ENCODE results near the gene LOC101059915. TPM values are rescaled to one million over a fixed set of nuclear protein-coding genes. Genes with fewer than 3 reads are reported as not detected.
"Not testable (repeated sequence)": the region's sequence is repeated elsewhere in the genome, so short reads cannot be mapped to it uniquely, and the experiment has no call there.

The LOC101059915 gene

DNA sequence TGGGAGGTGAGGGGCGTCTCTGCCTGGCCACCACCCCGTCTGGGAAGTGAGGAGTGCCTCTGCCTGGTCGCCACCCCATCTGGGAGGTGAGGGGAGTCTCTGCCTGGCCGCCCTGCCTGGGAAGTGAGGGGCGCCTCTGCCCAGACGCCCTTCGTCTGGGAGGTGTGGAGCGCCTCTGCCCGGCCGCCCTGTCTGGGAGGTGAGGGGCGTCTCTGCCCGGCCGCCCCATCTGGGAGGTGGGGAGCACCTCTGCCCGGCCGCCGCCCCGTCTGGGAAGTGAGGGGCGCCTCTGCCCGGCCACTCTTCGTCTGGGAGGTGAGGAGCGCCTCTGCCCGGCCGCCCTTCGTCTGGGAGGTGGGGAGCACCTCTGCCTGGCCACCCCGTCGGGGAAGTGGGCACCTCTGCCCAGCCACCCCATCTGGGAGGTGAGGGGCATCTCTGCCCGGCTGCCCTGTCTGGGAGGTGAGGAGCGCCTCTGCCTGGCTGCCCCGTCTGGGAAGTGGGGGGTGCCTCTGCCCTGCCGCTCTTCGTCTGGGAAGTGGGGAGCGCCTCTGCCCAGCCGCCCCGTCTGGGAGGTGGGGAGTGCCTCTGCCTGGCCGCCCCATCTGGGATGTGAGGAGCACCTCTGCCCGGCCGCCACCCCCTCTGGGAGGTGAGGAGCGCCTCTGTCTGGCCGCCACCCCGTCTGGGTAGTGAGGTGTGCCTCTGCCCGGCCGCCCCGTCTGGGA is 8.9 kb downstream of the LOC101059915 start:
- DNase-seq, result not testable (repeated sequence)

DNA sequence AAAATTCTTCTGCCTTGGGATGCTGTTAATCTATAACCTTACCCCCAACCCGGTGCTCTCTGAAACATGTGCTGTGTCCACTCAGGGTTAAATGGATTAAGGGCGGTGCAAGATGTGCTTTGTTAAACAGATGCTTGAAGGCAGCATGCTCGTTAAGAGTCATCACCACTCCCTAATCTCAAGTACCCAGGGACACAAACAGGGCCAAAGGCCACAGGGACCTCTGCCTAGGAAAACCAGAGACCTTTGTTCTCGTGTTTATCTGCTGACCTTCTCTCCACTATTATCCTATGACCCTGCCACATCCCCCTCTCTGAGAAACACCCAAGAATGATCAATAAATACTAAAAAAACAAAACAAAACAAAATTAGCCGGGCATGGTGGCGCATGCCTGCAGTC is 9.8 kb downstream of the LOC101059915 start:
- DNase-seq, result not testable (repeated sequence)

- DNase-seq, result no peak
Measured at GRCh38 chrX:71679575-71680207, 12.3 kb downstream of the LOC101059915 start.

DNA sequence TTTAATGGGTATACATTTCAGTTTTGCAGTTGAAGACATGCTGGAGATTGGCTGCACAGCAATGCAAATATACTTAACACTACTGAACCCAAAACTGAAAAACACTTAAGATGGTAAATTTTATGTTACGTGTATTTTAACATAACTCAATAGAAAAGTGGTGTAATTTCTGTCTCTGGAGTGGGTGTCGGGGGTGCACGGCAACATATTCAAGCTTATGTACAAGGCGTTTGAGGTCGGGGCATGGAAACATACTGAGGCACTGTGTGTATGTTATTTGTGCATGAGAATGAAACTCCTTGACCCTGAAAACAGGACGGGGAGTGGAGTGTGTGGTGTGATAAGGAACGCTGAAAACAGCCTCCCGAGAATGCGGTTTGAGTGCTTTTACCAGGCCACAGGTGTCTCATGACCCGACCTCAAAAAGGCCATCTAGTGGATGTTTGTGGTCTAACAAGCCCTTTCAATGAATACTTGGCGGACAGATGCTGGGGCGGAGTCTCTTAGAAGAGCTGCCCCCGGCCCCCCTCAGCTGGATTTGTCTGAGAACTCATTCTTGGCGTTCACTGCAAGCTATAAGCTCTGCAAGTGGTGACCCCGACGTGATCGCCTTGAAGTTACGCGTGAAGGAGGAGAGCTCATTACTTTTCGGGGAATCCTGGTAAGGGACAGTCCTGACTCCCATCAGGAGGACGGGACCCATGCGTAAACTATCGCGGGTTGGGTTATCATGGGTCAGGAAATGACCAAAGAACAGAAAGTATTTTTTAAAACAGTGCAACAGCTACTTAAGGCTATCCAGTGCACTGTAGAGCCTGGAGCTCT is 29.5 kb downstream of the LOC101059915 start:
- not testable (repeated sequence) for DNase-seq

GRCh38 chrX:71697466-71698298 is 30.3 kb downstream of the LOC101059915 start:
- DNase-seq, result not testable (repeated sequence)

DNA sequence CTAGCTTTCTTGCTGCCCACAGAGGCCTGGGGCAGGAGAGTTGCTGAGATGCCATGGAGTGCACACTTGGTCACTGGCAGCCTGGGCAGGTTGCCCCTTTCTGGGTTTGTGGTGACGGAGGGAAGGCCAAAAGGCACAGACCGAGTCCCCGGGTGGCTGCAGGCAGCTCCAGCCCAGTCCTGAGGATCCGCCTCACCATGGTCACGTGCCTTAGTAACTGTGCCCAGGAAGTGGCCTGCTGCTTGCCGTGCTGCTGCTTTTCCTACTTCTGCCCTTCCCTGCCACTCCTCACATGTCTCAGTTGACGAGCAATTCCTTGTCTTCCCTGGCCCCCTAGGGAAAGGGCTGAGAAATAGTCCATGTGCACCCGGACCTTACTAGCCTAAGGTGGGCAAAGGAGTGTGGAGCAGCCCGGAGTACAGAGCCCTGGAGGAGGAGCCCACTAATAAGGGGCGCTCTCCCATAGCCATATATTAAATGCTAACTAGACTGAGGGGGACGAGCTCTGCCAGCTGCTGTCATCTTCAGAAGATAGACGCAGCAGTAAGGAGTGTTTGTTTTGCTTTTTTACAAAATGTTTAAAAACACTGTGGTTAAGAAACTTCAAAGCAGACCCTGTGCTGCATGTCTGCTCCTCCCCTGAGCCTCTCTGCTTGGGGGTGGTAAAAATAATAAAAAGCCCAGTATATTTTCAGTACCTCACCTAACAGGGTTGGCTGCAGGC is 31.1 kb downstream of the LOC101059915 start:
- DNase-seq, result not testable (repeated sequence)

DNA sequence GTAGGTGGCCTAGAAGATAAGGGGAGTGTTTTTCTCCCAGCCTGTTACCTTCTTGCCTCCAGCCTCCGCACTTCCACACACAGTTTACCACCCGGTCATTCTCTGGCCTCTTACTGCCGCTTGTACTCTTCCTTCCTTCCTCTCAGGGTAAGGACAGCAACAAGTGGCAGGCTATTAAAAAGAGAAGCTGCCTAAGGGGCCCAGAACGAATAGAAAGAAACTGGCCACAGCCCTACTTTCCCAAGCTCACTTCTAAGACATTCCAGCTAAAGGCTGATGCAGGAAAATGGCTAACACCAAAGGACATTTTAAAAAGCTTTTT is 31.6 kb downstream of the LOC101059915 start:
- not testable (repeated sequence) for DNase-seq

DNA sequence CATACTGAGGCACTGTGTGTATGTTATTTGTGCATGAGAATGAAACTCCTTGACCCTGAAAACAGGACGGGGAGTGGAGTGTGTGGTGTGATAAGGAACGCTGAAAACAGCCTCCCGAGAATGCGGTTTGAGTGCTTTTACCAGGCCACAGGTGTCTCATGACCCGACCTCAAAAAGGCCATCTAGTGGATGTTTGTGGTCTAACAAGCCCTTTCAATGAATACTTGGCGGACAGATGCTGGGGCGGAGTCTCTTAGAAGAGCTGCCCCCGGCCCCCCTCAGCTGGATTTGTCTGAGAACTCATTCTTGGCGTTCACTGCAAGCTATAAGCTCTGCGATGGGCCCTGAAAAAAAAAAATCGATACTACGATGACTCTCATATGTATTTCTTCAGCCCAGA is 35.5 kb downstream of the LOC101059915 start:
- DNase-seq, result not testable (repeated sequence)

DNA sequence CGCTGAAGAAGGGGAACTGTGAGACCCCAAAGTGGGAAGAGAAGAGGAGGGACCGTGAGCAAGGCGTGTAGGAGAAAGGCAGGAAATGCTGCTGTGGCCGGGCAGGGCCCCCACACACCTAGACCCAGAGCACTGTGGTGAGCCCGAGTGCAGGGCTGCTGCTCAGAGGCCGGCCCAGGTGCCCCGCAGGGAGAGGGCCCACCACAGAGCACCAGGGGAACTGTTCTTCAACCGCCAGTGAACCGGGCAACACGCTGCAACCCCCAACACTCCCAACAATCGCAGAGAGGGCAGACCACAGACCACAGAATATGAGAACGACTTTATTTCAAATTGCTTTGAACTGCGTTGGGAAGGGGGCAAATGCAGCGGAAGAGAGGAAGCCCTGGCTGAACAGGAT is 46.7 kb downstream of the LOC101059915 start:
- not testable (repeated sequence) for DNase-seq

GRCh38 chrX:71715551-71715950 is 48.2 kb downstream of the LOC101059915 start:
- not testable (repeated sequence) for DNase-seq

- DNase-seq, result not testable (repeated sequence)
Measured at GRCh38 chrX:71716323-71716722, 49.0 kb downstream of the LOC101059915 start.

DNA sequence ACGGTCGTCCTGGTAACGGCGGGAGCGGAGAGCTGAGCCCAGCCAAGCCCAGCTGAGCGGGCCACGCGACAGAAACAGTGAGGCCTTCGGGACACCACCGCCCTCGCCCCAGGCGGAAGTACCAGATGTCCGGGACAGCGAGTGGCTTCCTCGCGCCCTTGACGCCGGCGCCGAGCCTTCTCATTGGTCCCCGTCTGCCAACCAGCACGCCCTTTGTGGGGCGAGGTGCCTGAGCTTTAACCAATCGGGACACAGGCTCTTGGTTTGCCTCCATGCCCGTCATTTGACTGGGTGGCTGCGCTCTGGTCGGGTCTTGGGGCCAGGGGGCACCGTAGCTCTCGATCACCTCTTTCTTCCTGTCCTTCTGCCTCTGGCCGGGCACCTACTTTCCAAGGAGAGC is 50.8 kb downstream of the LOC101059915 start, which contains the start of gene CXorf49:
CXorf49 (minus strand) TSS at position 101 of the 400 bp plus-strand sequence. CDS start 134 bp downstream, outside the sequence.
- DNase-seq, result not testable (repeated sequence)

DNA sequence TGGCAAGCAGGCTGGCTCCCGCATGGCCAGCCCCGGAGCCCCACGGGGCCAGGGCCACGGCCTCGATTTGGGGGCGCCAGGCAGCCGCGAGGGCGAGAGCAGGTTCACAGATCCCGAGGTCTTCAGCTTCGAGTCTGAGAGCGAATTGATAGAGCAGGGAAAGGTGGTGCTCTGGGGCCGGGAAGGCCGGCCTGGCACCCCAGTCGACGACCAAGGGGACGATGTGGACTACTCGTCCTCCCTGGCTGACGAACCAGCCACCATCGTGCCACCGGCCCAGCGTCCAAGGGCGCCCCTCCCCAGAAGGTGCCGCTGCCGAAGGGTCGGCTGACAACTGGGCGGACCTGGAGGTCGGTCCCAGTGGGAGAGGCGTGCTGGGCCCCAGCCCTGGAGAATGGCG is 51.8 kb downstream of the LOC101059915 start:
- not testable (repeated sequence) for DNase-seq

- not testable (repeated sequence) for DNase-seq
Measured at GRCh38 chrX:71720289-71720886, 53.0 kb downstream of the LOC101059915 start.

Other genes with a start within 250 kb of the LOC101059915 start
- gene OGT, start 134.4 kb upstream of the LOC101059915 start, polyA plus RNA-seq (ENCODE audit: insufficient read length), result 145 TPM
- 2.1 TPM for gene GCNA, start 89.1 kb upstream of the LOC101059915 start, polyA plus RNA-seq (ENCODE audit: insufficient read length)
- 0.32 TPM for gene CXCR3, start 49.0 kb upstream of the LOC101059915 start, polyA plus RNA-seq (ENCODE audit: insufficient read length)
- gene CXorf49, start 50.7 kb downstream of the LOC101059915 start, polyA plus RNA-seq (ENCODE audit: insufficient read length), result not detected
- not detected for gene CXorf49B, start 95.8 kb downstream of the LOC101059915 start, polyA plus RNA-seq (ENCODE audit: insufficient read length)
- 8.2 TPM for gene NHSL2, start 243.3 kb downstream of the LOC101059915 start, polyA plus RNA-seq (ENCODE audit: insufficient read length)

All from hindlimb muscle (tissue), 1 donor.